ENCODE data around the gene ELP1. TPM values are rescaled to one million over a fixed set of nuclear protein-coding genes. Genes with fewer than 3 reads are reported as not detected.
A peak's percentile ranks its signal among the peaks of the same experiment; 100 is the strongest.
"Not testable (repeated sequence)": the region's sequence is repeated elsewhere in the genome, so short reads cannot be mapped to it uniquely, and the experiment has no call there.

Gene ELP1
- total and polyA plus RNA-seq, 5 experiments from 2014 or later: 12.8 to 38.8 (median 19.6) TPM

DNA sequence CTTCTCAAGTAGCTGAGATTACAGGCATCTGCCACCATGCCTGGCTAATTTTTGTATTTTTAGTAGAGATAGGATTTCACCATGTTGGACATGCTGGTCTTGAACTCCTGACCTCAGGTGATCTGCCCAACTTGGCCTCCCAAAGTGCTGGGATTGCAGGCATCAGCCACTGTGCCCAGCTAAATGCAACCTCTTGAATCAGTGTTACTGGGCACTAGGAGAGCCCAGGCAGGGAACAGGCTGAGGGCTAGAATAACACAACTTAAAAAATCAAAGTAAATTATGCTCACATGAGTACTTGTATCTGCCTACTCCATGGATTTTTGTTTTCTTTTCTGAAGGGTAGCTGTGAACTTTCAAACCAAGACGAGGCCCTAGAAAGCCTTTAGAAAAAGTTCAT, 13.5 kb downstream of the ELP1 start:
- H3K36me3 Mint-ChIP-seq: peaks cover 24 to 92% (median 30%) of the 10 kb centered on the region in 3 donors
- H3K27ac Mint-ChIP-seq, H3K27me3 Mint-ChIP-seq, H3K4me1 Mint-ChIP-seq, POLR2A ChIA-PET, DNase-seq, H3K4me3 Mint-ChIP-seq, ATAC-seq, H3K9me3 Mint-ChIP-seq: not testable (repeated sequence)

DNA sequence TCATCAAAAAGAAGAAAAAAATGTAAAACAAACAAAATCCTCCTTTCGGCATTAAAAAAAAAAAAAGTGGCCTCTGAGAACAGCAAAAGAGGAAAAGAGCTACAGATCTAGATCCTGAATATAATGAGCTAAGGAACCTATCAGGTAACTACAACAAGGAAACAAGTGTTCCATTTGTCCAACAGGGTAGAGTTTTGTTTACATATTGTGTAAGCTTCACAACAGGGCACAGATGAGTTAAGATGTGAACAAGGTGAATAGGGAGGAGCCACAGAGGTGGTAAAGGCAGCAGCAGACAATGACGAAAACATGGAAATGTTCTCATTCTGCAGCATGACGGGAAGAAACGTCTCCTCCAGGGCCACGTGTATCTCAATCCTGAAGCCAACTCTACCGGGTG, 14.4 kb downstream of the ELP1 start:
- H3K36me3 Mint-ChIP-seq: peaks cover 17 to 91% (median 24%) of the 10 kb centered on the region in 3 donors
- POLR2A ChIA-PET: no interaction called here
- no peaks in the 10 kb centered on the region for H3K9me3 Mint-ChIP-seq
- peaks cover 0 to 2% (median under 1%) of the 10 kb centered on the region in 4 donors for H3K4me1 Mint-ChIP-seq
- H3K27ac Mint-ChIP-seq: peak overlapping the region in 1 of 10 donors; percentile 30
- no peak overlapping the region for H3K4me3 Mint-ChIP-seq
- H3K27me3 Mint-ChIP-seq: no peaks in the 10 kb centered on the region
- no peak for DNase-seq
- no peak for ATAC-seq

DNA sequence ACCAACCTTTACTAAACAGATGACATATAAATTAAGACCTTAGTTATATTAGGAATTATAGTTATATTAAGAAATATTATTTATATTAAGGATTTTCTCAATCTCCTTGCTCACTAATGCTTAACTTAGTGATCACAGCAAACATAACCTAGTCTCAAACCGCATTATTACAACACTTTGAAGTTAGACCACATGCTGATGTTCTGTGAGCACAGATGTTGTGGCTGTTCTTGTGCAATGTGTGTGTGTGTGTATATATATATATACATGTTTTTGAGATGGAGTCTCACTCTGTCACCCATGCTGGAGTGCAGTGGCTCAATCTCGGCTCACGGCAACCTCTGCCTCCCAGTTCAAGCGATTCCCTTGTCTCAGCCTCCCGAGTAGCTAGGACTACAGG, 20.5 kb downstream of the ELP1 start:
- peak overlapping the region in 2 of 10 donors; percentile 53 to 57 for H3K27ac Mint-ChIP-seq
- ATAC-seq (no peak), DNase-seq (no peak)
- POLR2A ChIA-PET: no interaction called here
- H3K36me3 Mint-ChIP-seq: peaks cover 13 to 86% (median 42%) of the 10 kb centered on the region in 3 donors
- H3K9me3 Mint-ChIP-seq: no peaks in the 10 kb centered on the region
- H3K4me3 Mint-ChIP-seq: no peak overlapping the region
- no peaks in the 10 kb centered on the region for H3K27me3 Mint-ChIP-seq
- H3K4me1 Mint-ChIP-seq: peaks cover 11 to 21% (median 20%) of the 10 kb centered on the region in 4 donors

DNA sequence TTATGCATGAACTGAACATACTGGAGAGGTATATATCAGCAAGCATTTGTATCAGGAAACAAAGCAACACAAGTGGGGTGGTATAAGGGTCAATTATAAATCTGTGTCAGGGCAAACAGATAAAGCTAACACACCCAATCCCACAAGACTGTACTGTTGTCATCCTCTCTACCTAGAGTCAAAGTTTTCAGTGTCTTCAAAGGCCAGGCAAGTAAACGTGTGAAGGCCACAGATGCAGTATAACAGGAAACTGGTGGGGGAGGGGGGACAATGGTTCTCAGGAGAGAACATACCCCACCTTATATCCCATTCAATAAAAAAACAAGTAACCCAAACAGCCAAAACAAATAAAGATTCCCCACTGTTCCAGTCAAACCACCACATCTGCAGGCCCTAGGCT, 22.1 kb downstream of the ELP1 start:
- no peaks in the 10 kb centered on the region for H3K27me3 Mint-ChIP-seq
- no peaks in the 10 kb centered on the region for H3K9me3 Mint-ChIP-seq
- peak in 3 of 10 donors; percentile 9 to 41 (median 28) for DNase-seq
- peak; percentile 28 to 74 for ATAC-seq
- H3K4me1 Mint-ChIP-seq: peaks cover 11 to 21% (median 20%) of the 10 kb centered on the region in 4 donors
- H3K27ac Mint-ChIP-seq: peak overlapping the region; percentile 60 to 87 (median 79)
- H3K4me3 Mint-ChIP-seq: peak overlapping the region in 8 of 10 donors; percentile 6 to 63 (median 32)
- peaks cover 16 to 86% (median 47%) of the 10 kb centered on the region in 3 donors for H3K36me3 Mint-ChIP-seq
- POLR2A ChIA-PET: no interaction called here

DNA sequence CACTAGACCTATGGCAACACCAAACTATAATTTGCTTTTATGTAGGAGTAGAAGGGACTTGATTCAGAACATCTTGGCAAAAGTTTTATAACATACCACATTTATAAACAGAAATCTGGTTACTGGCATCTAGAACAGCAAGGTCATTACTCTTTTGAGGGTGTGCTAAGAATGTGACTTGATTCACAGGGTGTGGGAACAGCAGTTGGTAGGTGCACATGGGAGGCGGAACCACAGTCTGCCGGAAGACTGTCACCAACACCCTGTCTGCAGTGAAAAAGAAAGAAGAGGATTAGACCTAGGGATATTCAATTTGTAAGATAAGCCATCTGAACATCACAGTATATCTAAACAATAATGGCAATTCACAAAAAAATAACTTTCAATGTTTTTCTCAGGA, 23.0 kb downstream of the ELP1 start:
- ATAC-seq: no peak
- no peaks in the 10 kb centered on the region for H3K9me3 Mint-ChIP-seq
- no peaks in the 10 kb centered on the region for H3K27me3 Mint-ChIP-seq
- peak overlapping the region in 1 of 10 donors; percentile 34 for H3K4me3 Mint-ChIP-seq
- H3K36me3 Mint-ChIP-seq: peaks cover 17 to 91% (median 49%) of the 10 kb centered on the region in 3 donors
- DNase-seq: no peak
- peak overlapping the region in 9 of 10 donors; percentile 49 to 87 (median 76) for H3K27ac Mint-ChIP-seq
- POLR2A ChIA-PET: interaction anchor here (0.7 kb wide), 1 partner anchor 19 kb away, joined by 4 read pairs; no protein-coding TSS in a partner anchor
- peaks cover 11 to 22% (median 20%) of the 10 kb centered on the region in 4 donors for H3K4me1 Mint-ChIP-seq

DNA sequence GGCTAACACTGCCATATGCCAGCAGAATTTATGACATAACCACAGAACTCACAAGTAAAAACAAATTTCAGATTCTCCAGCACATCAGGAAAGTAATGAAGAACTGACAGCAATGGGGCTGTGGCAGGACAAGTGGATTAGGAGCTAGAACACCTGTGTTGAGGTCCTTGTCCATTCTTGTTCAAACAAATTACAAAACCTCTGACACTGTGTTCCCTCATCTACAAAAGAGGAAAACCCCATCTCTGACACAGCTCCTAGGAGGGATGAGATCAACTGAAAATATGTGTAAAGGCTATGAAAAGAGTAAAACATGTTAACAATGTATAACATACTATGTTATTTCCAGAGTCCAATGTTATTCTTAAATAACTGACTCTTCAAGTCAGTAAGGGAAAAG, 23.5 kb downstream of the ELP1 start:
- Mint-ChIP-seq H3K4me3 (no peak overlapping the region), H3K27me3 (no peaks in the 10 kb centered on the region), H3K9me3 (no peaks in the 10 kb centered on the region), H3K36me3 (peaks cover 18 to 91% (median 44%) of the 10 kb centered on the region in 3 donors), H3K4me1 (peaks cover 11 to 22% (median 20%) of the 10 kb centered on the region in 4 donors), H3K27ac (peak overlapping the region in 6 of 10 donors; percentile 49 to 87 (median 78))
- DNase-seq: no peak
- POLR2A ChIA-PET: interaction anchor here (0.7 kb wide), 1 partner anchor 20 kb away, joined by 4 read pairs; no protein-coding TSS in a partner anchor
- no peak for ATAC-seq

DNA sequence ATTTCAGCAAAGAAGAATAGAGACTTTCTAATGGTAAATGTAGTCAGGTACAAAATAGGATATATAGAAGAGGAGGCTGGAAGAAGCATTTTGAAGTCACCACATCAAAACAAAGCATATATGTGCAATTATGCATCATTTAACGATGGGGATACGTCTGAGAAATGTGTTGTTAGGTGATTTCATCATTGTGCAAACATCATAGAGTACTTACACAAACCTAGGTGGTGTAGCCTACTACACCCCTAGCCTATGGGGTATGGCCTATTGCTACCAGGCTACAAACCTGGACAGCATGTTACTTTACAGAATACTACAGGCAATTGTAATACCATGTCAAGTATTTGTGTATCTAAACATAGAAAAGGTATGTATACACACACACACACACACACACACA, 28.4 kb downstream of the ELP1 start:
- DNase-seq (no peak), ATAC-seq (no peak)
- Mint-ChIP-seq H3K9me3 (no peaks in the 10 kb centered on the region), H3K4me1 (peaks cover 1 to 5% (median 2%) of the 10 kb centered on the region in 4 donors), H3K27ac (peak overlapping the region in 2 of 10 donors; percentile 19 to 20), H3K27me3 (no peaks in the 10 kb centered on the region), H3K36me3 (peaks cover 24 to 97% (median 44%) of the 10 kb centered on the region in 3 donors), H3K4me3 (no peak overlapping the region)
- POLR2A ChIA-PET: no interaction called here

DNA sequence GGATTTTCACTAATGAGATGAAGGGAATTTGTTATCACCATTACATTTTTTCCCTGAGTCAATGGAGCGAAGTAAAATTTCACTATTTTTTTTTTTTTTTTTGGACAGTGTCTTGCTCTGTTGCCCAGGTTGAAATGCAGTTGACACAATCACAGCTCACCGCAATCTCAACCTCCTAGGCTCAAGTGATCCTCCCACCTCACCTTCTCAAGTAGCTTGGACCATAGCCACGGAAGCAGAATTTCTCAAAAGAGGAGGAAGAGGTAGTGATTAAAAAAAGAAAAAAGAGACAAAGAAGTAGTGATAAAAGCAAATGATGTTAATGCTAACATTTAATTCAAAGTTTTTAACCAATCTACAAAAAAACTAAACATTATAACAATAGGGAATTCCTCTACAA, 29.8 kb downstream of the ELP1 start:
- ATAC-seq: no peak
- H3K4me1 Mint-ChIP-seq: peaks cover 0 to 5% (median under 1%) of the 10 kb centered on the region in 4 donors

DNA sequence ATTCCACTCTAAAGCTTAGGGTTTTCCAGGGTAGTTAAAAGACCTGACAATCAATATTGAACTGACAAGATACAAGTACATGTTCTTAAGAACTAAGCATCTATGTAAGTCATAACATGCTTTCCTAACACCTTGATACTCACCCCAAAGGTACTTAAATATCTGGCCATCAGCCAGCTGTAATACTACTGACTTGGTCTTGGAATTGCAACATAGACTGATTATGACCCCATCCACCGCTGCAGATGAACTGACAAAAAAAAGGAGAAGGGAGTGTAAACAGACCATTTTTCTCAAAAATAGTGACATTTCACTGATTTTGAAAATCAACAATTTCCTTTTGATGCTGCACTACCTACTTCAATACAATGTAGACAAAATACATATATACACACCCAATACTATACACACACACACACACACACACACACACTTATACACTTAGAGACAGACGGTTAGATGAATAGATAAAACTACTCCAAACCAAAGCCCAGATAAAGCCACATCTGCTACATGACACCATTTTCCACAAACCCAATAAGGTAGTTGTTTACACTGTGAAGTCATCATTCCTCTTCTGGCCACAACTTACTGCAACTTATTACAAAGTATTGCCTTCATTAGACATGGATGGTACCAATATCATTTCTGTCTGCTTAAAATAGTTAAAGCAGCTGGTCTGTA, 30.4 kb downstream of the ELP1 start:
- Mint-ChIP-seq H3K27me3 (no peaks in the 10 kb centered on the region), H3K4me1 (peaks cover 0 to 4% (median under 1%) of the 10 kb centered on the region in 4 donors), H3K4me3 (no peak overlapping the region), H3K9me3 (no peaks in the 10 kb centered on the region), H3K27ac (peak overlapping the region in 1 of 10 donors; percentile 41), H3K36me3 (peaks cover 21 to 98% (median 33%) of the 10 kb centered on the region in 3 donors)
- no peak for ATAC-seq
- no peak for DNase-seq
- POLR2A ChIA-PET: no interaction called here

More for the DNA sequence above, 29.8 kb downstream of the ELP1 start:
- POLR2A ChIA-PET: no interaction called here
- no peak overlapping the region for H3K27ac Mint-ChIP-seq
- peaks cover 21 to 98% (median 36%) of the 10 kb centered on the region in 3 donors for H3K36me3 Mint-ChIP-seq
- no peak overlapping the region for H3K4me3 Mint-ChIP-seq
- H3K9me3 Mint-ChIP-seq: no peaks in the 10 kb centered on the region
- H3K27me3 Mint-ChIP-seq: no peaks in the 10 kb centered on the region
- DNase-seq: no peak

DNA sequence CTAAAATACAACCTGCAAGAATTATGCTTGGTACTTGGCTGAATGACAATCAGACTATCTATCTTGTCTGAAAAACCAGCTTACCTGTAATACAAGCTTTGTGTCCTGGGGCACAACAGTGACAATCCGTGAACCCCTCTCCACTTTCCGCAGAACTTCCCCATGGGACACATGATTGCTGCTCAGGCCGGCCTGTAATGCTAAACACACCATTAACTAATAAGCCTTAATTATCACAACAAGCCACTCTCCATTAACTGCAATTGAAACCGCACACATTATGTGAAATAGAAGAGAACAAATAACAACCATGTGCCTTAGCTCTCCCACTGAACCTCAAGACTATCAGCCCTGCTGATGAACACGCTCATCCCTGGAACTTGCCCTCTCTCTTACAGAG, 33.7 kb downstream of the ELP1 start:
- Mint-ChIP-seq H3K9me3 (no peaks in the 10 kb centered on the region), H3K27ac (peak overlapping the region in 3 of 10 donors; percentile 5 to 48 (median 44)), H3K27me3 (no peaks in the 10 kb centered on the region), H3K36me3 (peaks cover 17 to 99% (median 45%) of the 10 kb centered on the region in 3 donors), H3K4me3 (no peak overlapping the region), H3K4me1 (peaks cover 0 to 2% (median 0%) of the 10 kb centered on the region in 4 donors)
- no peak for ATAC-seq
- no peak for DNase-seq
- POLR2A ChIA-PET: no interaction called here

DNA sequence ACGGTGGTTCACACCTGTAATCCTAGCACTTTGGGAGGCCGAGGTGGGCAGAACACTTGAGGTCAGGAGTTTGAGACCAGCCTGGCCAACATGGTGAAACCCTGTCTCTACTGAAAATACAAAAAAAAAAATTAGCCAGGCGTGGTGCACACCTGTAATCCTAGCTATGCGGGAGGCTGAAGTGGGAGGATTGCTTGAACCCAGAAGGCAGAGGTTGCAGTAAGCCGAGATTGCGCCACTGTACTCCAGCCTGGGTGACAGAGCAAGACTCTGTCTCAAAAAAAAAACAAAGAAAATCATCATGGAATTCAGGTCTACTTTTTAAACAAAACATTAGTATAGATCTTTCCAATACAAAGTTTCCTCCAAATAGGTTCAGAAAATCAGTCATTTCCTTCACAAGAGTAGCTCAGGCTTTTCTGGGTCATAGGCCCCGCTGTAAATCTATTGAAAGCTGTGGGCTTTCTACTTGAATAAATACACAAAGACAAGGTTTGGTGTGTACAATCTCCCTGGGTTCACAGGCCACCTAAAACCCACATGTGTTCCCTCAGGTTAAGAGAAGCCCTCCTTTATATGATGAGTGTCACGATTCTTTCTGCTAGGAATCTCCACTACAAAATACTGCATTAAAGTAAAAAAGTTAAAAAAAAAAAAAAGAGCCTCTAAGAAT, 34.8 kb downstream of the ELP1 start:
- DNase-seq, ATAC-seq, H3K9me3 Mint-ChIP-seq, H3K4me1 Mint-ChIP-seq, H3K27me3 Mint-ChIP-seq, H3K27ac Mint-ChIP-seq, POLR2A ChIA-PET, H3K4me3 Mint-ChIP-seq: not testable (repeated sequence)
- peaks cover 18 to 100% (median 51%) of the 10 kb centered on the region in 3 donors for H3K36me3 Mint-ChIP-seq

DNA sequence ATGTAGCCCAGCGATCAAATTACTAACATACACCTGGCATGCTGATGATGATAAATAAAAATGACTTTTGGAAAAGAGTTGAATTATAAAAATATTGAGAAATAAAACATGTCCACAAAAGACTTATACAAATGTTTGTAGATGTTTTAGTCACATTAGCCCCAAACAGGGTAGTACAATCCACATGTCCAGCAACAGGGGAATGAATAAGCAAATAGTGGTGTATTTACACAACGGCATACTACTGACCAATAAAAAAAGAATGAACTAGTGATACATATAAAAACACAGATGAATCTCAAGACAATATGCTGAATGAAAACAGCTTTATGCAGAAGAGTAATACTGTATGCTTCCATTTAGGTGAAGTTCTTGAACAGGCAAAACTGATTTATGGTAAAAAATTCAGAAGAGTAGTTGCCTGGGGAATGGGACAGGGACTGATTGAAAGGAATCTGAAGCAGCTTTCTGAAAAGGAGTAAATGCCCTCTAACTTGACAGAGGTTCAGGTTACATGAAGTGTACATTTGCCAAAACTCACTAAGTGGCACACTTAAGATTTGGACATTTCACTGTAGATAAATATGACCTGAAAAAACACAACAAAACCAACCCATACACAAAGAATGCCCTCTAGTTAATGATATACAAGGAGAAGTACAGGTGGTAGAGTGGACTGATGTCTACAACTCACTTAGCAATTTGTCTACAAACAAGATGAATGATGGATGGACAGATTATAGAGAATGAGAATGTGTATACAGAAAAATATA, 36.4 kb downstream of the ELP1 start:
- POLR2A ChIA-PET: no interaction called here
- Mint-ChIP-seq H3K4me3 (no peak overlapping the region), H3K4me1 (peaks cover 0 to 2% (median 0%) of the 10 kb centered on the region in 4 donors), H3K27ac (no peak overlapping the region), H3K27me3 (no peaks in the 10 kb centered on the region), H3K36me3 (peaks cover 12 to 98% (median 48%) of the 10 kb centered on the region in 3 donors), H3K9me3 (no peaks in the 10 kb centered on the region)
- DNase-seq (no peak), ATAC-seq (no peak)

All from naive thymus-derived CD8-positive, alpha-beta T cell (primary cell).